ENCODE results near the gene CDH20.
A peak's percentile ranks its signal among the peaks of the same experiment; 100 is the strongest.

DNA sequence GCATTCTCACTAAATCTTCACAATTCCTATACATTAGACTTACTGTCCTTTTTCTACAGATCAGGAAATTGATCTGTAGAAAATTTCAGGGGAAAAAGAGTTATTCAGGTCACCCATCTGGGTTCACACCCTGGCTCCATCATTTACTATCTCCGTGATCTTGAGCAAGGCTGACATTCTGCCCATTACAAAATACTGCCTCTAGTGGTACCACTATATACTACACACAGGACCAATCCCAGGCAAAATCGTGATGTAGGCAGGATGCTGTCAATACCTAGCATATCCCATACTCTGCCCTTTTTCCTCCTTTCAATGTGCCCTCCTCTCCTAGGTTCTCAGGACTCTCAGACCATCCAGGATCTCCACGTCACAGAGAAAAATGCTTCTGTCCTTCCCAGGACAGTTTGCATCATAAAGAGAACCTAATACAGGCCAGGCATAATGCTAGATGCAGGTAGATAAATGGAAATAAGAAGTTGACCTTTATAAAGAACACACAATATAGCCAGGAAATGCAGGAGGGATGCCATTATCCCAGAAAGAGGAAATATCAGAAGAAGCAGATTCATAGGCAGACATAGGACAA is 101.9 kb downstream of the CDH20 start:
- TF ChIP-seq, protein P1, sequence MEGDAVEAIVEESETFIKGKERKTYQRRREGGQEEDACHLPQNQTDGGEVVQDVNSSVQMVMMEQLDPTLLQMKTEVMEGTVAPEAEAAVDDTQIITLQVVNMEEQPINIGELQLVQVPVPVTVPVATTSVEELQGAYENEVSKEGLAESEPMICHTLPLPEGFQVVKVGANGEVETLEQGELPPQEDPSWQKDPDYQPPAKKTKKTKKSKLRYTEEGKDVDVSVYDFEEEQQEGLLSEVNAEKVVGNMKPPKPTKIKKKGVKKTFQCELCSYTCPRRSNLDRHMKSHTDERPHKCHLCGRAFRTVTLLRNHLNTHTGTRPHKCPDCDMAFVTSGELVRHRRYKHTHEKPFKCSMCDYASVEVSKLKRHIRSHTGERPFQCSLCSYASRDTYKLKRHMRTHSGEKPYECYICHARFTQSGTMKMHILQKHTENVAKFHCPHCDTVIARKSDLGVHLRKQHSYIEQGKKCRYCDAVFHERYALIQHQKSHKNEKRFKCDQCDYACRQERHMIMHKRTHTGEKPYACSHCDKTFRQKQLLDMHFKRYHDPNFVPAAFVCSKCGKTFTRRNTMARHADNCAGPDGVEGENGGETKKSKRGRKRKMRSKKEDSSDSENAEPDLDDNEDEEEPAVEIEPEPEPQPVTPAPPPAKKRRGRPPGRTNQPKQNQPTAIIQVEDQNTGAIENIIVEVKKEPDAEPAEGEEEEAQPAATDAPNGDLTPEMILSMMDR (IDR thresholded peaks at IDR 0.05; ENCODE audit: low read depth, low read length, poor library complexity, severe bottlenecking) = peak; percentile 61
- no peak for TF ChIP-seq EZH2phosphoT487 (IDR thresholded peaks at IDR 0.05; ENCODE audit: borderline replicate concordance, low read length)

Data from DOHH2 (cell line).